HepG2 (cell line): Measurements from ENCODE around the gene NCR1. TPM values are rescaled to one million over a fixed set of nuclear protein-coding genes. Genes with fewer than 3 reads are reported as not detected.

Experiments used
- ATAC-seq: fragments of 200-7000 bp; cut with Tn5 transposase; 3 replicates; pipeline ENCODE4 v1.9.1; 2020; ENCODE audit warnings: mild to moderate bottlenecking, moderate library complexity
- BruUV-seq: library from RNA; stranded (reverse); fragments of 400-500 nt; replicated peaks from 2 replicates; lab custom pipeline; 2021; lab: Mats Ljungman, UMichigan
- CTCF ChIA-PET: fragments of 300-600 bp; formaldehyde crosslinking; extraction: SDS; loops from one replicate; lab custom pipeline; 2021; ENCODE audit warnings: low total read pairs, inconsistent platforms, low intra/inter-chr PET ratio; lab: Yijun Ruan, JAX
- POLR2A ChIA-PET: fragments of 350-600 bp; sonication (Branson Sonifier 250); formaldehyde crosslinking; loops from one replicate; lab custom pipeline; 2020; ENCODE audit warnings: antibody characterized with exemption, inconsistent platforms; lab: Yijun Ruan, JAX
- DNase-seq: peaks from one replicate; pipeline ENCODE4 v3.0.0-alpha.2; 2015; ENCODE audit warnings: low spot score
- FAIRE-seq: peaks from 3 replicates; lab custom pipeline; 2011; peaks lifted over from hg19 to GRCh38; lab: Jason Lieb, UNC
- H2AFZ ChIP-seq: one replicate; pipeline ENCODE4 v1.6.1; 2011; ENCODE audit warnings: low read length, inconsistent platforms
- H3K27ac ChIP-seq: fragments of 300-600 bp; 3 replicates; pipeline ENCODE4 v1.8.0; 2011; ENCODE audit warnings: mixed run types, mild to moderate bottlenecking, mixed read lengths, low read length, inconsistent platforms; ENCODE audit not compliant: insufficient read depth; ENCODE audit errors: extremely low read length
- H3K27me3 ChIP-seq, 2 experiments: fragments of 200-600 bp in 1 of 2; 2 replicates in 1 of 2; 3 replicates in 1 of 2; pipeline versions ENCODE4 v1.6.0 to v1.8.0; 2011; ENCODE audit warnings: low read length in 2 of 2, mild to moderate bottlenecking in 2 of 2, moderate library complexity in 2 of 2, inconsistent platforms in 1 of 2; ENCODE audit not compliant: insufficient read depth in 2 of 2, control insufficient read depth in 1 of 2
- H3K36me3 ChIP-seq, 2 experiments: fragments of 200-600 bp in 1 of 2; replicated peaks in 1 of 2; 2 replicates in 1 of 2; 3 replicates in 1 of 2; pipeline versions ENCODE4 v1.5.1 to v1.8.0; 2011; ENCODE audit warnings: low read length in 2 of 2, inconsistent platforms in 1 of 2; ENCODE audit not compliant: insufficient read depth in 2 of 2, control insufficient read depth in 1 of 2
- H3K4me1 ChIP-seq: 2 replicates; pipeline ENCODE4 v1.5.1; 2012; ENCODE audit warnings: low read length, inconsistent platforms; ENCODE audit not compliant: insufficient read depth
- H3K4me2 ChIP-seq: 2 replicates; pipeline ENCODE4 v1.6.0; 2011; ENCODE audit warnings: low read depth, low read length, inconsistent platforms
- H3K4me3 ChIP-seq, 3 experiments: fragments of 200-600 bp in 1 of 3; sonication (generic), shearing (Covaris generic) in 1 of 3; replicated peaks in 1 of 3; 2 replicates each; pipeline ENCODE4 v1.5.1; 2011 to 2016; ENCODE audit warnings: low read length in 3 of 3, inconsistent platforms in 2 of 3, low read depth in 2 of 3, mild to moderate bottlenecking in 2 of 3, control low read depth in 1 of 3, mixed read lengths in 1 of 3; ENCODE audit not compliant: insufficient read depth in 1 of 3
- H3K79me2 ChIP-seq: one replicate; pipeline ENCODE4 v1.6.1; 2011; ENCODE audit warnings: low read length, inconsistent platforms; ENCODE audit not compliant: insufficient read depth
- H3K9ac ChIP-seq: 2 replicates; pipeline ENCODE4 v1.6.0; 2011; ENCODE audit warnings: mild to moderate bottlenecking, low read depth, low read length, inconsistent platforms; ENCODE audit not compliant: insufficient read depth
- H3K9me3 ChIP-seq: 2 replicates; pipeline ENCODE4 v1.5.1; 2012; ENCODE audit warnings: mild to moderate bottlenecking, low read length
- H4K20me1 ChIP-seq: 2 replicates; pipeline ENCODE4 v1.6.0; 2011; ENCODE audit warnings: inconsistent platforms, mild to moderate bottlenecking, low read length, moderate library complexity; ENCODE audit not compliant: insufficient read depth
- ATAD3A ChIP-seq: sonication (generic); formaldehyde crosslinking; IDR thresholded peaks from 2 replicates; pipeline ENCODE4 v1.4.0; 2020; ENCODE audit warnings: missing genetic modification reagents
- CCDC6 ChIP-seq: sonication (generic); formaldehyde crosslinking; IDR thresholded peaks from 2 replicates; pipeline ENCODE4 v1.8.1; 2022; ENCODE audit warnings: mild to moderate bottlenecking, missing genetic modification reagents, moderate library complexity
- MED13 ChIP-seq: sonication (generic); formaldehyde crosslinking; IDR thresholded peaks from 2 replicates; pipeline ENCODE4 v1.5.0; 2020; ENCODE audit warnings: missing genetic modification reagents
- NFATC3 ChIP-seq: sonication (generic); formaldehyde crosslinking; IDR thresholded peaks from 2 replicates; pipeline ENCODE4 v1.5.1; 2020; ENCODE audit warnings: mild to moderate bottlenecking, missing genetic modification reagents
- RXRB ChIP-seq: IDR thresholded peaks from 2 replicates; pipeline ENCODE4 v1.6.1; 2016; ENCODE audit warnings: borderline replicate concordance, missing genetic modification reagents, missing compliant biosample characterization
- SCMH1 ChIP-seq: sonication (generic); formaldehyde crosslinking; IDR thresholded peaks from 2 replicates; pipeline ENCODE4 v1.9.0; 2021; ENCODE audit warnings: missing genetic modification reagents, mild to moderate bottlenecking, borderline replicate concordance
- SNAPC5 ChIP-seq: sonication (generic); formaldehyde crosslinking; IDR thresholded peaks from 2 replicates; pipeline ENCODE4 v1.8.1; 2023; ENCODE audit warnings: mild to moderate bottlenecking, missing genetic modification reagents, borderline replicate concordance
- ZNF451 ChIP-seq: sonication (generic); formaldehyde crosslinking; IDR thresholded peaks from 2 replicates; pipeline ENCODE4 v1.5.0; 2020; ENCODE audit warnings: mild to moderate bottlenecking, missing genetic modification reagents
- ZNF609 ChIP-seq: sonication (generic); formaldehyde crosslinking; IDR thresholded peaks from 2 replicates; pipeline ENCODE4 v1.4.0; 2020; ENCODE audit warnings: mild to moderate bottlenecking, missing genetic modification reagents, borderline replicate concordance
- ZNF770 ChIP-seq: sonication (generic); formaldehyde crosslinking; IDR thresholded peaks from 2 replicates; pipeline ENCODE4 v1.5.0; 2020; ENCODE audit warnings: mild to moderate bottlenecking, missing genetic modification reagents
- WGBS: methylation state at CpG from one replicate; pipeline ENCODE4 v1.1.6; 2017; ENCODE audit warnings: low lambda C conversion rate; 5-methylcytosine and 5-hydroxymethylcytosine counted together
- in situ Hi-C: cut with HindIII; loops from 2 replicates; pipeline ENCODE4 v1.10.0; 2017; ENCODE audit warnings: low pct_unique_long_range_greater_than_20kb; ENCODE audit not compliant: extremely low pct_ligation_motif_present
- intact Hi-C: fragments of 100-400 bp; cut with micrococcal nuclease; formaldehyde crosslinking; loops from one replicate; pipeline ENCODE4 v1.10.0; 2022; ENCODE audit not compliant: unreplicated experiment
- polyA plus RNA-seq, 8 experiments: library from polyadenylated mRNA; depleted of rRNA in 3 of 8; stranded (reverse) in 7 of 8; unstranded in 1 of 8; fragments of >200 nt; fragmentation: Illumina TruSeq in 4 of 8; extraction: Trizol in 4 of 8; gene quantifications; 2 replicates each; pipeline versions ENCODE4 v1.2.1 to v1.2.3, GENCODE V29; 2011 to 2016; ENCODE audit warnings: low read depth in 4 of 8, missing spikeins in 1 of 8, mixed read lengths in 1 of 8; ENCODE audit not compliant: insufficient read depth in 1 of 8
- total RNA-seq, 5 experiments: library from RNA; depleted of rRNA; stranded (reverse); fragments of >200 nt; fragmentation: Illumina TruSeq; extraction: Trizol; gene quantifications; 2 replicates each; pipeline ENCODE4 v1.2.3, GENCODE V29; 2016; ENCODE audit warnings: low read depth in 1 of 5

Gene NCR1
- total and polyA plus RNA-seq, 2 of the 13 experiments (the other 11 are each of a cell fraction or from before 2014, with no cell fraction given), result not detected

GRCh38 chr19:54881884-54882283 lies 24.1 kb upstream of the NCR1 start (continued):
- TF ChIP-seq ZNF609 (CRISPR knock-in tag) (no peak), MED13 (no peak), SCMH1 (CRISPR knock-in tag) (no peak), SNAPC5 (CRISPR knock-in tag) (no peak), ATAD3A (no peak), ZNF451 (no peak), NFATC3 (CRISPR knock-in tag) (no peak), RXRB (CRISPR knock-in tag) (no peak)

GRCh38 chr19:54882758-54883157 lies 23.2 kb upstream of the NCR1 start:
- peak; percentile 12 for DNase-seq
- intact Hi-C loops, result loop anchor here (5.0 kb wide), 1 partner anchor 250 kb away; no protein-coding TSS in a partner anchor
- TF ChIP-seq ZNF770 (CRISPR knock-in tag) (0 out of 2 replicates have a peak, but pooled peaks have one; percentile 45), CCDC6 (no peak)
- FAIRE-seq, result peak; percentile 4
- no TSS peak for BruUV-seq
- Histone ChIP-seq H3K9ac (no peak overlapping the region), H3K9me3 (no peaks in the 10 kb centered on the region), H3K4me3 (no peak overlapping the region), H3K79me2 (no peaks in the 10 kb centered on the region), H2AFZ (no peak overlapping the region), H3K36me3 (no peaks in the 10 kb centered on the region), H4K20me1 (no peaks in the 10 kb centered on the region), H3K27ac (no peak overlapping the region), H3K27me3 (peaks cover 4 to 8% of the 10 kb centered on the region in 2 experiments; a peak in 4 of 5 replicates), H3K4me2 (no peak overlapping the region; the same call in 1 of the 2 replicates), H3K4me1 (no peaks in the 10 kb centered on the region)
- ATAC-seq, result peak; percentile 53; the same call in 2 of the 3 replicates
- in situ Hi-C loops, result no loop called here
- CTCF ChIA-PET, result no interaction called here
- POLR2A ChIA-PET, result no interaction called here
- WGBS, result 41% methylated on average over 7 of the region's 7 CpGs
